ENCODE data around the gene SYP.

DNA sequence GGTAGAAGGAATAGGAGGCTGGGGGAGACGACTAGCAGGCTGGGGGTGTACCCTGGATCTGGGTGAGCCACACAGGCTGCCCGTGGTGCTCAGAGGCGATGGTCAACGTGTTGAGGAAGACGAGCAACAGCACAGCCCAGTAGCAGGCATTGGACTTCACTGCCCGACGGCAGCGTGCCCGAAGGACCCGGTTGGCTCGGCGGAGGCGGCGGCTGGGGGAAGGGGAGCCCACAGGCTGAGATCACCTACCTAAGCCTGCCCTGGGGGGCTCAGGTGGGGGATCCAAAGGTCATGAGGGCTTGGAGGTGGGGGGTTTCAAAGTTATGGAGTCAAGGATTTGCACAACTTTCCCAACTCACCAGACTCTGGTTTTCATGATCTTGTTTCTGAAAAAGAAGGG, 25.9 kb upstream of the SYP start:
- TF ChIP-seq, protein P1, sequence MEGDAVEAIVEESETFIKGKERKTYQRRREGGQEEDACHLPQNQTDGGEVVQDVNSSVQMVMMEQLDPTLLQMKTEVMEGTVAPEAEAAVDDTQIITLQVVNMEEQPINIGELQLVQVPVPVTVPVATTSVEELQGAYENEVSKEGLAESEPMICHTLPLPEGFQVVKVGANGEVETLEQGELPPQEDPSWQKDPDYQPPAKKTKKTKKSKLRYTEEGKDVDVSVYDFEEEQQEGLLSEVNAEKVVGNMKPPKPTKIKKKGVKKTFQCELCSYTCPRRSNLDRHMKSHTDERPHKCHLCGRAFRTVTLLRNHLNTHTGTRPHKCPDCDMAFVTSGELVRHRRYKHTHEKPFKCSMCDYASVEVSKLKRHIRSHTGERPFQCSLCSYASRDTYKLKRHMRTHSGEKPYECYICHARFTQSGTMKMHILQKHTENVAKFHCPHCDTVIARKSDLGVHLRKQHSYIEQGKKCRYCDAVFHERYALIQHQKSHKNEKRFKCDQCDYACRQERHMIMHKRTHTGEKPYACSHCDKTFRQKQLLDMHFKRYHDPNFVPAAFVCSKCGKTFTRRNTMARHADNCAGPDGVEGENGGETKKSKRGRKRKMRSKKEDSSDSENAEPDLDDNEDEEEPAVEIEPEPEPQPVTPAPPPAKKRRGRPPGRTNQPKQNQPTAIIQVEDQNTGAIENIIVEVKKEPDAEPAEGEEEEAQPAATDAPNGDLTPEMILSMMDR (IDR thresholded peaks at IDR 0.05; ENCODE audit: insufficient read depth, low read depth, low read length) = no peak
- TF ChIP-seq EZH2 (IDR thresholded peaks at IDR 0.05; ENCODE audit: insufficient read depth, low read length) = no peak
